HG03159 (cell line): ENCODE results near the gene C1orf174.

Experiments
- ATAC-seq: cut with Tn5 transposase; IDR thresholded peaks from one replicate; pipeline ENCODE4 v1.9.1; 2021; ENCODE audit warnings: mild to moderate bottlenecking, moderate library complexity; ENCODE audit not compliant: unreplicated experiment

Gene C1orf174

DNA sequence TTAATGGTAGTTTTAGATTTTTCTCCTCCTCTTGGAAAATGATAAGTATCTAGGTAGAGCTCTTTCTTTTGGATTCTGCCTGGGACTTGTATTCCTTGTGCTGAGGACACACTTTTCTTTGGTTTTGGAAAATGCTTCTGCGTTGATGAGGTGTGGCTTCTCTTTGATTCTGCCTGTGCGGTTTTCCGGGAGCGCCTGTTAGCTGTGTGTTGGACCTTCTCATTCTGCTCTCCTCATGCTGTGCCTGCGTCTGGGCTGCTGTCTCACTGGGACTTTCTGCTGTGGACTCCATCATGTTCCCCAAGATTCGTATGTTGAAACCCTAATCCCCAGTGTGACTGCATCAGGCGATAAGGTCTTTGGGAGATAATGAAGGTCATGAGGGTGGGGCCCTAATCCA, 21.0 kb downstream of the C1orf174 start:
- ATAC-seq, result no peak

DNA sequence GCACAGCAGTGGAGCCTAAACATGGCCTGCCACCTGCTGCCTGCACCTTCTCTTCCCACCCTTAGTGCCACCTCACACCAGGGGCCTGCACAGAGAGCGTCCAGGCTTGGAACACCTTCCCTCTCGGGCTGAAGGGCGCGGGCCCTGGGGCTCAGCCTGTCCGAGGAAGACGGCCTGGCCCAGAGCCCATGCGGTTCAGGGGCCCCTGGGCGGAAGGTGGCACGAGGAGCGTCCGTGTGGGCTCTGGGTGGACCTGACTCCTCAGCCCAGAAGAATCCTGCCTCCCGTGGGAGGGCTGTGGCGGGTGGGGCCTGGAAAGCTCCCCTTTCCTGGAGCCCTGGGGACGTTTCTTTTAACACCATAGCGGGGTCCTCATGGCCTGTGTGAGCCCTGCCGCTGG, 23.4 kb downstream of the C1orf174 start:
- ATAC-seq, result no peak

DNA sequence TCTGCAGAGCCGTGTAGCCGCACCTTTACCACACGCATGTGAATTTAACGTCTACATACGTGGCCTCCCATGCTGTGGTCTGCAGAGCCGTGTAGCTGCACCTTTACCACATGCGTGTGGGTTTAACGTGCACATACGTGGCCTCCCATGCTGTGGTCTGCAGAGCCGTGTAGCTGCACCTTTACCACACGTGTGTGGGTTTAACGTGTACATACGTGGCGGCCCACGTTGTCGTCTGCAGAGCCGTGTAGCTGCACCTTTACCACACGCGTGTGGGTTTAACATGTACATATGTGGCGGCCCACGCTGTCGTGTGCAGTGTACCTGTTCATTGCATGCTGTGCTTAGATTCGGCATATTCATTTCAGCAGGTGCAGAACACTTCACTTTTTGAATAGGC, 25.3 kb downstream of the C1orf174 start:
- no peak for ATAC-seq

DNA sequence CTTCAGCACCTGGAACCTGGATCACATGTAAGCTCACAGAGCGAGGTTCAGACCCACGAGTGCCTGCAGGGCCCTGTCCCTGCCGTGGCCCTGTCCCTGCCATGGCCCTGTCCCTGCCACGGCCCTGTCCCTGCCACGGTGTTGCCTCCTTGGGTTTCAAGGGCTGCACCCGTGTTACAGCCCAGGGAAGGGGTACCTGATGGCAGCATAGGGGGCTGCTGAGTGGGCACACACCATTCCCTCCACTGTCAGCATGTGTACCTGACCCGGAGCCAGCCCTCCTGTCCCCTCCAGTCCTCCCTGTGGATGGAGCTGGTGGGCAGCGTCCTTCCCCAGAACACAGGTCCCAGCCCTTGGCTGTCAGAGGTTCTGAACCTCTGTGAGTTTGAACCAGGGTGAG, 27.5 kb downstream of the C1orf174 start:
- no peak for ATAC-seq

DNA sequence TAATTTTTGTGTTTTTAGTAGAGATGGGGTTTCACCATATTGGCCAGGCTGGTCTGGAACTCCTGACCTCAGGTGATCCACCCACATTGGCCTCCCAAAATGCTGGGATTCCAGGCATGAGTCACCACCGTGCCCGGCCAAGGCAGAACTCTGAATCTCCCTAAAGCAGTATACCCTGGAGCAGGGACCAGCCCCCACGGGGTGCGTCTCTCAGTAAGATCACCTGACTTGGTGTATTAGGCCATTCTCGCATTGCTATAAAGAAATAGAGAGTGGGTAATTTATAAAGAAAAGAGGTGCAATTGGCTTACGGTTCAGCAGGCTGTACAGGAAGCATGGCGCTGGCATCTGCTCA, 28.6 kb downstream of the C1orf174 start:
- ATAC-seq, result no peak

DNA sequence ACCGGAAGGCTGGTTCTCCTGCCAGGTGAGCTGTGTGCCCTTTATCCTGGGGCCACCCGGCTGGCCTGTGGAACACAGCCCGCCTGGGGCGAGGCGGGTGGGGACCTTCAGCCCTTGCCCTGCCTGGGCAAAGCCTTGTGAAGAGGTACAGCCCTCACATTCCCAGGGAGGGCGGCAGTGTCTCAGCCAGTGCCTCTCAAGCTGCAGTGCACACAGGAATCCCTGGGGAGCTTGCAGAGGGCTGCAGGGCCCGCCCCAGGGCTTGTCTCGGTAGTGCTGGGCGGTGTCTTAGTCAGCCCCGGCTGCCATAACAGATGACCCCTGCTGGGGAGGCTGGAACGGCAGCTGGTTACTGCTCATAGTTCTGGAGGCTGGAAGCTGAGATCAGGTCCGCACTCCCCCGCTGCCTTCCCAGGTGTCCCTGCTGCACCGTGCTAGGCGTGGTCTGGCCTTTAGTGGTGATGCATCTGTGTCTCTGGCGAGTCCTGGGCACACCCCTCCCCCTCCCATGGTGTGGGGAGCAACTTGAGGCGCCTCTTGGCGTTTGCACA, 30.2 kb downstream of the C1orf174 start:
- no peak for ATAC-seq

DNA sequence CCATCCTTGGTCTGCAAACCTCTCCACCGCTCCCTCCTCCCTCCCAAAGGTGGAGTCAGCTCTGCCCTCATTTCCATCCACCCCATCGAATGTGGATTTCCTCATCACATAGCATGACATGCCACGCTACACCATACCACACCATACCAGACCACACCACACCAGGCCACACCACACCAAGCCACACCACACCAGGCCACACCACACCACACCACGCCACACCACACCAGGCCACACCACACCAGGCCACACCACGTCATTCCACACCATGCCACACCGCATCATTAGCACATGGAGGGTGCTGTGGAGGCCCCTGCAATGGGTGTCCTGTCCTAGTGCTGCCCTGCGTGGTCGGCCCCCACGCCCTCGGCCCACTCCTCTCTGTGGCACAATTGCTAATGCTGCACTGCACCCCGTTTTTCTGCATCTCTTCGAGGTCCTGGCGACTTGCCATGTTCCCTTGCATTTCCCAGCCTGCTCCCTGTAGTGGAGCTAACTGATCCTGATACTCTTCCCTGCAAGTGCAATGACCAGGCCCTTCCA, 31.5 kb downstream of the C1orf174 start:
- no peak for ATAC-seq

DNA sequence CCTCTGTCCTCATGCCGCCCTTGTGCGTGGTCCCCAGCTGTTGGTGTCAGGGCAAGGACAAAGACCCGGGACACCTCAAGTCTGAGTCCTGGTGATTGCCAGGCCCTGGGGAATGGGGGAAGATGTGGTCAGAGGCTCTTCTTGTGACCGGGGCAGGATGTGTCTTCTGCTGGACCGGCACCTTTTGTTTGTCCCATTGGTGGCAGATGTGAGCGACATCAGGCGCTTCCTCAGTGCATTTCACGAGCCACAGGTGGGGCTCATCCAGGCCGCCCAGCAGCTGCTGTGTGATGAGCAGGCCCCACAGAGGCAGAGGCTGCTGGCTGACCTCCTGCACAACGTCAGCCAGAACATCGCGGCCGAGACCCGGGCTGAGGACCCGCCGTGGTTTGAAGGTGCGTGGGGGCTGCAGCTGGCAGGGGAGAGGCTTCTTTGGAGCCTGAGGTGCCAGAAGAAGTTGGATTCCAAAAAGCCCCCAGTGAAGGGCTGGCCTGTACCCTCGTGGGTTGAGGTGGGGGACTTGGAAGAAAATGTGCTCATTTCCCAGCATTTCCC, 34.4 kb downstream of the C1orf174 start:
- no peak for ATAC-seq

DNA sequence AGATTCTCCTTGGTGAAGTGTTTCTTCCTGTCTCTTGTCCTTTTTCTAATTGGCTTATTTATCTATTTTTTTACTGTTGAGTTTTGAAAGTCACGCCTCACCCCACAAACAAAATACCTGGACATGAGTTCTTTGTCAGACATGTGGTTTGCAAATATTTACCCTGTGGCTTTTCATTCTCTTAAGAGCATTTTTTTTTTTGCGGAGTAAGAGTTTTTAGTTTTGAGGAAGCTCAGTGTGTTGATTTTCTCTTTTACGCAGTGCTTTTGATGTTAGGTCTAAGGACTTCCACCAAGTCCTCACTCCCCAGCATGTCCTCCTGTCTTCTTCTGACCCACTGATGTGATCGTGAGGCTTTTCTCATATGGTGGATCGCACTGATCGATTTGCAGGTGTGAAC, 35.2 kb downstream of the C1orf174 start:
- ATAC-seq, result no peak

DNA sequence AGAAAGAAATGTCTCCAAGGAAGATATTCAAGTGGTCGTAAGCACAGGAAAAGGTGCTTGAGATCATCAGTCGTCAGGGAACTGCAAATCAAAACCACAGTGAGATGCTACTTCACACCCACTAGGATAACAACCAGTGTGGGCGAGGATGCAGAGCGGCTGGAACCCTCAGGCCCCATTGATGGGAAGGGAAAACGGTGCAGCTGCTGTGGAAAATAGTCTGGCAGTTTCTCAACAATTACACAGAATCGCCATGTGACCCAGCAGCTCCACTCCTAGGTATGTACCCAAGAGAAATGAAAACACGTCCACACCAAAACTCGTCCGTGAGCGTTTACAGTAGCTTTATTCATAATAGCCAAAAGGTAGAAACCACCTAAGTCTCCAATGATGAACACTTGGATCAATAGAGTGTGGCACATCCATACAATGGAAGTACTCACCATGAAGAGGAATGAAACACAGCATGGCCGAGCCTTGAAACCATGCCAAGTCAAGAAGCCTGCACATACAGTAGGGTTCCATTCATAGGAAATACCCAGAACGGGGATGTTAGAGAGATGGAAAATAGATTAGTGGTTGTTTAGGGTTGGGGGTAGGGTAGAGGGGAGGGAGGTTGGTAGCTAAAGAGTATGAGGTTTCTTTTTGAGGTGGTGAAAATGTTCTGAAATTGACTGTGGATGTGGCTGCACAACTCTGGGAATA, 36.7 kb downstream of the C1orf174 start:
- no peak for ATAC-seq

DNA sequence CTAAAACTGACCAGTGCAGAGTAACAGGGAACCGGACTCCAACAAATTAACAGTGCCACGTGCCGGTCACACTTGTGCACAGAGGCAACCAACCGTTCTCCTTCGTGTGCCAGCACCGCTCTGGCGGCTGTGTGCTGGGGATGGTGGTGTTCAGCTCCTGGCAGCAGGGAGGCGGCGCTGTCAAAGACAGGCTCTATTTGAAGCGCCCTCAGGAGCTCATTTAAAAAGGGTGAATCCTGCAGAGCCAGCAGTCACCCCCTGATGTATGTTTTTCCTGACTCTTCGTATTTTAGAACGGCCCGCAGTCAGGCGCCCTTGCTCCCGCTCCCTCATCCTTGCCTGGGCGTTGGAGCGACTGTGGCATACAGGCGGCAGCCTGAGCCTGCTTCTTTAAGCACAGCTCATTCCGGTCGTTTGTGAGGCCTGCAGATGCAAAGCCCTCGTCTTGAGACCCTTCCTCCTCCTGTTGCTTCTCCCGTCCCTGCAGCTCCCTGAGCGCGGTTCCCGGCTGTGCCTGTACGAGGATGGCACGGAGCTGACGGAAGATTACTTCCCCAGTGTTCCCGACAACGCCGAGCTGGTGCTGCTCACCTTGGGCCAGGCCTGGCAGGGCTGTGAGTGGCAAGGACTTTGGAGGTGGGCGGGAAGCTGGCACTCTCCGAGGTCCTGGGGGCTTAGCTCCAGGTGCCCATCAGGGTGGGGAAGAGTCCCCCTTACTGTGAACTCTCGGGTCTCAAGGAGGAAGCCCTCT, 41.7 kb downstream of the C1orf174 start:
- no peak for ATAC-seq

DNA sequence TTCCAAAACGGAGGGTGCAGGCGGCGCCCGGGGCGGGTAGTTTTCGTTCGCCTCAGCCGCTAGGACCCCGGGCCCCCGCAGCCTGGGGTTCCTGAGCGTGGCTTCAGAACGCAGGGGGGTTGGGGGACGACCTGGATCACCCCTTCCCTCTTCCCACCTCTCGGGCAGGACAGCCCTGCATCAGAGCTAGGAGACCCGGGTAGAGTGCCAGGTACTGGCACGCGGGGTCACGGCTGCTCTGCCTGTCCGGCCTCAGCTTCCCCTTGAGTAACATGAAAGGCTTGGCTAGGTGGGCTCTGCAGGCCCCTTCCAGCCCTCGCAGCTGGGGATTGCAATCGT, 42.3 kb downstream of the C1orf174 start:
- no peak for ATAC-seq

DNA sequence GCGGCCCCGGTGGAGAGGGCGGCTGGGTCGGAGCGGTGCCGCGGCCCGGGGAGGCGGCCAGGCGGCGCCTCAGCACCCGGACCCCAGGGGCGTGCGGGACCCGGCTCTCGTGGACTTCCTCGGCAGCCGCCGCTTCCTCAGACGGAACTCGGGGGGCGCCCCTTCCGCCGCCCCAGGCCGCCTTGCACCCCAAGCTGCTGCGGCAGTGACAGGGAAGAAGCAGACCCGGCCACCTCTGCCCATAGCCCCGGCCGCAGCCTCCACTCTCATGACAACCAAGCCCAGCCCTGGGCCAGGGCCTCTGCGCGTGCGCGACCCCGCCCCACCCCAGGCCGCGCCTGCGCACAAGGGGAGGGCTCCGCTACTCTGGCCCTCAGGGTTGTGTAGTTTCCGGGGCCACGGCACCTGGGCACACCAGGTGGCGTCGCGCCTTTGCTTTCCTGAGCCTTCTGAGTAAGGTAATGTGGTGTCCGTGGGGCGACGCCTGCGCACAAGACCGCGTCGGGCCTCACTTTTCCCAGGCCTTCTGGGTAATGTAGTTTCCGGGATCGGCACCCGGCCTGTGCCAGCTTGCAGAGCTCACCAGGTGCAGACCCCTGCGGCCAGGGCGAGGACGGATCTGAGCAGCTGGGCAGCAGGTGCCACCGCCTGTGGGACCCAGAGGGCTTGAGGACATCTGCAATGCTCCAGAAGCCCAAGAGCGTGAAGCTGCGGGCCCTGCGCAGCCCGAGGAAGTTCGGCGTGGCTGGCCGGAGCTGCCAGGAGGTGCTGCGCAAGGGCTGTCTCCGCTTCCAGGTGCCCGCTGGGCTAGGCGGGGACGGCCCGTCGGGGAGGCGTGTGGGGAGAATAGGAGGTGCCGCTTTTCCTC, 42.9 kb downstream of the C1orf174 start, which contains the start of the genes CEP104 and DFFB:
Gene CEP104, minus strand, starts transcription at position 289 of the 868 bp plus-strand sequence. CDS start 4,804 bp downstream, outside the sequence.
Gene DFFB, plus strand, starts transcription at position 554 of the 868 bp plus-strand sequence. Its CDS starts 128 bp downstream, at position 682.
- peak; percentile 97 for ATAC-seq

DNA sequence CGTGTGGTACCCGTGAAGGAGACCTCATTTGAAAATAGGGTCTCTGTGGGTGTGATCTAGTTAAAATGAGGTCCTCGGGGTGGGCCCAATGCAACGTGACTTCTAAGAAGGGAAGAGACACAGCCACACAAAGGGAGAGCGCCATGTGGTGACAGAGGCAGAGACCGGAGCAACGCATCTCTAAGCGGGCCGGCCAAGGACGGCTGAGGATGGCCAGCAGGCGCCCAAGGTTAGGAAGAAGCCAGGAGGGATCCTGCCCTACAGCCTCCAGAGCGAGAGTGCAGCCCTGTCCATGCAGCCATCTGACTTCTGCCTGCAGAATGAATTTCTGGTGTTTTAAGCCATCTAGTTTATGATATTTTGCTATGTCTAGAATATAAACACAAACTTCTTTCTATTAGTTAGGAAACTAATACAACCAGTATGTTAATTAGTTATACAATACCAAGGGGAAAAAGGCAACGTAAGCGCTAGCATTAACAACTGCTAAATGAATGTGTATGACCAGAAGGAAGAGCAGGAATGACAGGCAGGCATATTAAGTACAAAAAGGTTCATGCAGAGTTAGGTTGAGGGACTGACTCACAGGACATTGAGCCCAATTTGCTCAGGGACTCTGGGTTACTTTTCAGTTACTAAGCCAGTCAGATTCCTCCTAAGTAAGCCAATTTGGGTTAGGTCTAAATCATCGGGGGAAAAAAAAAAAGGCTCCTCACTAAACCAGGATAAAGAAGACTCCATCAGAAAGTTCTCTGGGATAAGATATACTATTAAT, 47.2 kb downstream of the C1orf174 start:
- no peak for ATAC-seq

DNA sequence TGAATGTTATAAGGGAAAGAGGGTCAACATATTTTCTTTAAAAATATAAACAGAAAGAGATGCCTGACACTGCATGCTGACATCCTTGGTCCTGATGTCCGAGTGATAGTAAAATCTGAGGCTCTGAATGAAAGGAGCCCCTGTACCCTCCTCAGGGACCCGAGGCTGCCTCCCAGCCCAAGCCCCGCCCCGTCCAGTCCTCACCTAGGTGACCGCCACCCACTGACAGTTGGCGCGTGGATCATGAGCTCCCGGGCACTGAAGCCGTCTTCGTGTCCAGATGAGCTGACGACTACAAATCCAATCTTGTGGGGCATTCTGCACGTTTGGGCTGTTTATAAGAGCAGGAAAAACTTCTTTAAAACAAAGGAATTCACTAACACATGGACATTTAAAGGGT, 48.0 kb downstream of the C1orf174 start:
- no peak for ATAC-seq

DNA sequence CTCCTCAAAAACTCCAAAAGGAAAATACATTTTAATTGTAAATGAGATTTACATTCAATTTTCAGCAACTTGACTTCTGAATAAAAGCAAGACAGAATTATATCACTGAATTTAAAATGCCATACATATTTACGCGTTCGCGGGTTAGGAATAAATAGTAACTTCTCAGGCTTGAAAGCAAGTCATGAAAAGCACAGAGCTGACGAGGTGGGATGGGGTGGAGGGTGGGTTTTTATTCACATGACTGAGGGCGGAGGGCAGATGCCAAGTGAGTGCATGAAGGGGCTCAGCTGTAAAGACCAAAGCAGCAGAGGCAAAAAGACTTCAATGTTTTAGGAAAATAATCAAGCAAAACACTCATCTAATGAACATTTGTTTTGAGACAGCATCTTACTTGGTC, 48.8 kb downstream of the C1orf174 start:
- no peak for ATAC-seq

DNA sequence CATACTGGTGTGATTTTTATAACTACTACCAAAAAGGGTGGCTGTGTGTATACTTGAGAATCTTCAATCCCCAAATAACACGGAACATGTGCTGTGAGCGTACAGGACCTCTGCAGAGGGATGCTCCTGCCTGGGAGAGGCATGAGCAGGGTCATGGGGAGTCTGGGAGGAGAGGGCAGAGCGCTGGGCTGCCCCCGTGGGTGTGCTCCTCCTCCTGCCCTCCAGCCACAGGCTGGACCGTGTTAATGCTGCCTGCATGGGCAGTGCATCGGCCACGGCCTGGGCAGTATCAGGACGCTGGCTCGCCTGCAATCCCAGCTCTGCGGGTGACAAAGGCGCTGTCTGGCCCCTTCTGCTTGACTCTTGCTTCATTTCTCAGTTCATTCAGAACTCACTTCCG, 49.2 kb downstream of the C1orf174 start:
- ATAC-seq, result no peak

DNA sequence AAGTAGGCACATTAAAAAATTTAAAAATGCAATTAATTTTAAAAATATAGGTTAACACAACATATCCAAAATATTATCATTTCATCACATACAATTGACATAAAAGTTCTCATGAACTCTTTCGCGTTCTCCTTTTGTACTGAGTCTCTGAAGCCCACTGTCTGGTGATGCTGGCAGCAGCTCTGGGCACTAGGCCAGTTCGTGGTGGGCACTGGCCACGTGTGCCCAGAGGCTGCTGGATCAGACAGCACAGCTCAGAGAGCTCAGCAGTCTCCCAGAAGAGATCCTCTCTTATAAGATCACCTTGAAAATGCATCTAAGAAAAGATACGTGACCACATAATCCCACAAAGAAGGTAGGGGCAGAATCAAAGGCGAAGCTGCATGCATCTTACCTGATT, 53.0 kb downstream of the C1orf174 start:
- ATAC-seq, result no peak

DNA sequence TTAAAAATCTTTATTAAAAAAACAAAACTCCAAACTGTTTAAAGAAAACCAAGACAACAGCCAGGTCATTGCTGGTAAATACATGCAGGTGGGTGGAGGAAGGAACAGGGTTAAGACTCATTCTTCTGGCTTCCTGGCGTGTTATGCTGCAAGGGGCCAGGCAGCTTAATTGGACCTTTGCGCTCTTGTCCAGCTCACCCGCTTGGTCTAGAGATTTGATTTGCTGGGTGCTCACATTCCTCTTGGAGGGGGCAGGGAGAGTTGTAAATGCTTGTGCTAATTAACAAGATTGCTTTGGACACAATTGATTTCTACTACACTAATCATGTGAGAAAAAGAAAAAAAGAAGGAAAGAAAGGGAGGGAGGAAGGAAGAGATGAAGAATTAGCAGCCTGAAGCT, 53.5 kb downstream of the C1orf174 start:
- no peak for ATAC-seq

DNA sequence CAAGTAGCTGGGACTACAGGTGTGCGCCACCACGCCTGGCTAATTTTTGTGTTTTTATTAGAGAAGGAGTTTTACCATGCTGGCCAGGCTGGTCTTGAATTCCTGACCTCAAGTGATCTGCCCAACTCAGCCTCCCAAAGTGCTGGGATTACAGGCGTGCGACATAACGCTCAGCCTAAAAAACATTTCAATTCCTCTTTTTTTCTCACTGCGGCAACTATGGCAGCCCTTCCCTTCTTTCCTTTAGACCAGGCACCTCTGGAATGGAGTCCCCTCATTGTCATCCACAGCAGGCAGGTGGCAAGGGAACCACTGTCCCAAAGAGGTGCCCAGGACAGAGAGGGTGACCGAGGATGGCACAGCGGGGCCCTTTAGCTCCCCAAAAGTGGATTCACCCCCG, 57.2 kb downstream of the C1orf174 start:
- no peak for ATAC-seq
